Esophagus squamous epithelium (tissue), 4 donors: ENCODE measurements around the gene RAB36.

ENCODE experiments used
- CTCF ChIP-seq, 6 experiments: fragments of 450-650 bp in 4 of 6; fragments of 200-600 bp in 2 of 6; sonication (generic) in 2 of 6; IDR thresholded peaks; one replicate each; pipeline ENCODE4 v1.5.1; 2016 to 2019; ENCODE audit warnings: antibody characterized with exemption in 6 of 6, mild to moderate bottlenecking in 4 of 6, moderate library complexity in 4 of 6
- POLR2A ChIP-seq, 4 donors: fragments of 450-650 bp; IDR thresholded peaks; one replicate each; pipeline ENCODE4 v1.6.1; 2017; ENCODE audit warnings: antibody characterized with exemption in 4 of 4, mild to moderate bottlenecking in 4 of 4, moderate library complexity in 3 of 4

GRCh38 chr22:23144932-23145877 is at the start of gene RAB36:
- TF ChIP-seq CTCF (IDR thresholded peaks at IDR 0.05) (no peak), POLR2A (IDR thresholded peaks at IDR 0.05) (no peak)
